ENCODE results near the gene MARCHF4.

The MARCHF4 gene
- total RNA-seq = 0 reads per million in 2 donors

GRCh38 chr2:216371721-216372702 lies at the start of gene MARCHF4:
MARCHF4 (minus strand) TSS chr2:216372483; CDS start chr2:216370260, 2,223 bp downstream.
- DNase-seq = peak; percentile 41 to 52 (median 45)

DNA sequence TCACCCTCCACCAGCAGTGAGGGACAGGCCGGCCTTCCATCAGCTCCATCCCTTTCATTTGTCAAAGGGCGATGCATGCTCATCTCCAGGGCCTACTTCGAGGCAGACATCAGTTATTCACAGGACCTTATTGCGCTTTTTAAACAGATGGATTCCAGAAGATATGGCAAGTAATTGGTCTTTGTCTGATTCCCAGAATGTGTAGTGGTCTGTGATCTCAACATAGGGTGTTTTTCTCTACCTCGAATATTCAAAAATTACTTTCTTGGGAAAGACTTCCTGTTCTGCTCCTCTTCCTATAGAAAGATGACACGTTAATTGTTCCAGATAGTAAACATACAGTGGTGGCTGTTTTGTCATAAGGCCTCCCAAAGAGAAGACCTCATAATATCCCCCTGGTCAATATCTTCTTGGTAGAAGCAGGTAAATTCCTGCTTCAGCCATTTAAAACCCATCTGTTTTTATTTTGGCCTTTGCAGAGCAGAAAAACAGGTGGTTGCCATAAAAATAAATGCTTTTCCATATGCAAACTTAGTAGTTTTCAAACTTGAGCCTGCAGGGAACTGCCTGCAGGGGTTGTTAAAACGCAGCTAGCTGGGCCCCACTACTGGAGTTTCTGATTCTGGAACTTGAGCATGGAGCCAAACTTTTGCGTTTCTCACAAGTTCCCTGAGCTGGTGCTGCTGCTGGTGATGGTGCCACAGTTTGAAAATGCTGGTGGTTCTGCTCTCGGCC lies 48.3 kb upstream of the MARCHF4 start:
- DNase-seq = no peak

- no peak for DNase-seq
Measured at GRCh38 chr2:216418981-216419380, 46.7 kb upstream of the MARCHF4 start.

DNA sequence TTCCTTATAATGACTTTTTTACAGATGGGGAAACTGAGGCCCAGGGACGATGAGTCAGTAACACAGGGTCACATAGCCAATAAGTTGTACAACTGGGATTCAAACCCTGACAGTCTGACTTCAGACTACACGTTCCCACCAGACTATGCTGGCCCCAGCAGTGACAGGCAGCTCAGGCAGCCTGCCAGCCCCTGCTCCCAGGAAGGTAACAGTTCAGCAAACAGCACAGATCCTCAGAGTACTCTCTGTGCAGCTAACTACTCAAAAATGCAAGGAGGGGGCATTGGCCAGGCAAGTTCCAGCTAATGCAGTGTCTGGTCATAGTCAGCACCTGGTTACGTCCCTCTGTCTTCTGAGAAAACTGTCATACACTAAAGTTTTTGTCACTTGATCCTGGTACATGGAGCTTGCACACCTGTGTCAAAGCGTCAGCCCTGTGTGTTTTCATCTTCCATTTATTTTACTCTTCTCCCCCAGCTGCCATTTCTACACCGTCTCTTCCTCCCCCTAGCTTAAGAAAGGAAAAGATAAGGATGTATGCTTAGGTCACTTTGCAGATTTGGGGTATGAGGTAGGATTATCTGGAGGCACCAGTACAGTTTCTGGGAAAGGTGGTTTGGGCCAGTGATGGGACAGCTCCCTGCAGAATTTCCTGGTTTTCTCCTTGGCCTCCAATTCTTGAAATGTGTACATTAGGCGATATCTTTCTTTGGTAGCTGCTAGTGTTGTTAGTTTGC lies 44.5 kb upstream of the MARCHF4 start:
- DNase-seq = no peak

- no peak for DNase-seq
Measured at GRCh38 chr2:216415541-216415940, 43.3 kb upstream of the MARCHF4 start.

- DNase-seq = no peak
Measured at GRCh38 chr2:216414772-216415319, 42.6 kb upstream of the MARCHF4 start.

- no peak for DNase-seq
Measured at GRCh38 chr2:216413882-216414281, 41.6 kb upstream of the MARCHF4 start.

DNA sequence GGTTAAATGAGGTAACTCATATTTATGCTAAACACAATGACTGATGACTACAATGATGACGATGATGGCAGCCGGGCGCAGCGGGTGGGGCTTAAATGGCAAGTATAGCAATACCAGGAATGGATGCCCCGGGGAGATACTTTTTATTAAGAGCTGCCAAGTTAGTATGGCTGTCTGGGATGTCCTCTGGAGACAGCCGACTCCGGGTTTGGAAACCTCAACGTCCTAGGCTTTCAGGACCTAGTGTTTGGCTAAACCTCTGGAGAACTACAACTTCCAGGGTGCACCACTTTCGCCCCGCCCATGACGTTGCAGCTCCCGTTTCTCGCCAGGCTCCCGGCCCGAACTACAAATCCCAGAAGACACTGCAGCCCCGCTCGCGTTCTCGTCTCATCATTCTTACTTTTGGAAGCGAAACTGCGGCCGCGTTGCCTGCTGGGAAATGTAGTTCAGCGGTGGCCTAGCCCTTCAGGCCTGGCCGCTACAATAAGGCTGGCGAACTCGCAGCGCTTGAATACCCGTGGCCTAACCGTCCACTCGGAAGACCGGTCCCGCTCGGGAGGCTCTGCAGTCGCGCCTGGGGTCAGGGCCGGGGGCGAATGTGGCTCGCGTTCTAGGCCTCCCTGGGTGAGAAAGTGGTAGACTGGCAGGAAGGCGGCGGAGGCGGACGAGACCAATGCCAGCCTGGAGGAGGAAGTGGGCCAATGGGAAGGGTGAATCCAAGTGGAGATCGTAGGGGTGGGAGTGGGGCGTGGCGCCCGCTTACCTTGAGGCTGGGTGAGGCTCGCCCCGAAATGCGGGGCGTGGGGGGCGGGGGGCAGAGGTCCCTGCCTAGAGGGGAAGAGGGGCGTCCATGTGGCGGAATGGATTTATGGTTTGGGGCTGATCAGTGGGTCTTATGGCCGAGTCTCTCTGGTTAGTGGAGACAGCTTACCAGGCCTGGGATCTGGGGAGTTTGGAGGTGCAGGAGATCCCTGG lies 40.0 kb upstream of the MARCHF4 start, which contains the start of gene SMARCAL1:
SMARCAL1 (plus strand) TSS at position 463 of the 978 bp plus-strand sequence. CDS start 2,221 bp downstream, outside the sequence.
- DNase-seq = peak; percentile 93 to 99 (median 98)

DNA sequence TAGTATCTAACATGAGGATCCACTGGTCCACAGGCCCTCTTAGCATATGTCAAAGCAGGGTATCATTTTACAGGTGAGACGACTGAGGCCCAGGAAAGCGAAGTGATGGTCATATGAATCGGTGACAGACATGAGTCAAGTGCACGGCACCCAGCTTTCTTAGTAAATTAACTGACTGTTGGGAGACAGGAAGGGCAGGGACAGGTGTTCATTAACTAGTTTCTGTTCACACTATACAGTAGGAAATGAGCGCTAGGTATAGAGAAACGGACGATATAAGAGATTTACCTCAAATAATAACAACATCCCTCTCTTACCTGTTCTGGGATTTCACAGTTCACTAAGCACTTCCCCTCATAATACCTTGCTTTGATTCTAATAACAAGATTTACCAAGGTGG lies 38.3 kb upstream of the MARCHF4 start:
- peak in 1 of 5 experiments; percentile 4 for DNase-seq

- DNase-seq = no peak
Measured at GRCh38 chr2:216408426-216409290, 36.4 kb upstream of the MARCHF4 start.

DNA sequence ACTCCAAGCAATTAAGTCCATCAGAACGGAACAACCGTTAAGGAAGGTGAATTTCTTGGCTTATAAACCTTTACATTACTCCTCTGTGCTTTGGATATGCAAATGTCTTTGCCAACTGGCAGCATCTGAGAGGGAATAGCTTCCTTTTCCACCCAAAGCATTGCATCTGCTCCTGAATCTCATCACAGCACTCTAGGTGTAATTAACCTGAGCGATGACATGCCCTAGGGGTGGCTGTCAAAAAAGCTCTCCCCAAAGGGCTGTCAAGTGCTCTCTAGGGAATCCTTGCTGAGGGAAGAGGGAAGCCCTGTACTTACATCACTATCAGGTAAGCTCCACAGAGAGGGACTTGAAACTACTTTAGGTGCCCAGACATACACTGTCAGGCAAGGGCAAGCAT lies 34.5 kb upstream of the MARCHF4 start:
- no peak for DNase-seq

GRCh38 chr2:216405588-216405987 lies 33.3 kb upstream of the MARCHF4 start:
- DNase-seq = no peak

DNA sequence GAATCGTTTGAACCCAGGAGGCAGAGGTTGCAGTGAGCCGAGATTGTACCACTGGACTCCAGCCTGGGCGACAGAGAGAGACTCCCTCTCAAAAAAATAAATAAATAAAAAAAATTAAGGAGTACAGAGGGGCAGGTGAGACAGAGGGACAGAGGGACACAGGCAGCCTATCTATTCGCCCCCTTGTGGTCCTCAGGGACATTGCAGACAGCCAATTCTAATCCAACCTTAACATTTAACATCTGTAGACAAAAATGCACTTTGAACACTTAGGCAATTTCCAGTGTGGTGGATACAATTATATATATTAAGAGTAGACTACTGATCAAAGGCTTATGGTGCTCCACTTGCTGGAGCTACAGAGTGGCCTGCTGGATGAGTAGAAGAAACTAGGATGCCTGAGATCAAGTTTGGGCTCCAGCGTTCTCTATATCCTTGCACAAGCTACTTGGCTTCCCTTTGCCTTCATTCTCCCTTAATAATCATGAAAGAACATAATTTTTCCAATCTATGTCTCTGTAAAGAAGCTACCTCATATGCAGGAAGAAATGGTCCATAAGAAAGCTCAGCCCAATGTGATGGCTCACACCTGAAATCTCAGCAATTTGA lies 31.8 kb upstream of the MARCHF4 start:
- DNase-seq = peak in 4 of 5 experiments; percentile 15 to 47 (median 24)

- no peak for DNase-seq
Measured at GRCh38 chr2:216402751-216403150, 30.5 kb upstream of the MARCHF4 start.

- no peak for DNase-seq
Measured at GRCh38 chr2:216399621-216400020, 27.3 kb upstream of the MARCHF4 start.

- no peak for DNase-seq
Measured at GRCh38 chr2:216394881-216395280, 22.6 kb upstream of the MARCHF4 start.

DNA sequence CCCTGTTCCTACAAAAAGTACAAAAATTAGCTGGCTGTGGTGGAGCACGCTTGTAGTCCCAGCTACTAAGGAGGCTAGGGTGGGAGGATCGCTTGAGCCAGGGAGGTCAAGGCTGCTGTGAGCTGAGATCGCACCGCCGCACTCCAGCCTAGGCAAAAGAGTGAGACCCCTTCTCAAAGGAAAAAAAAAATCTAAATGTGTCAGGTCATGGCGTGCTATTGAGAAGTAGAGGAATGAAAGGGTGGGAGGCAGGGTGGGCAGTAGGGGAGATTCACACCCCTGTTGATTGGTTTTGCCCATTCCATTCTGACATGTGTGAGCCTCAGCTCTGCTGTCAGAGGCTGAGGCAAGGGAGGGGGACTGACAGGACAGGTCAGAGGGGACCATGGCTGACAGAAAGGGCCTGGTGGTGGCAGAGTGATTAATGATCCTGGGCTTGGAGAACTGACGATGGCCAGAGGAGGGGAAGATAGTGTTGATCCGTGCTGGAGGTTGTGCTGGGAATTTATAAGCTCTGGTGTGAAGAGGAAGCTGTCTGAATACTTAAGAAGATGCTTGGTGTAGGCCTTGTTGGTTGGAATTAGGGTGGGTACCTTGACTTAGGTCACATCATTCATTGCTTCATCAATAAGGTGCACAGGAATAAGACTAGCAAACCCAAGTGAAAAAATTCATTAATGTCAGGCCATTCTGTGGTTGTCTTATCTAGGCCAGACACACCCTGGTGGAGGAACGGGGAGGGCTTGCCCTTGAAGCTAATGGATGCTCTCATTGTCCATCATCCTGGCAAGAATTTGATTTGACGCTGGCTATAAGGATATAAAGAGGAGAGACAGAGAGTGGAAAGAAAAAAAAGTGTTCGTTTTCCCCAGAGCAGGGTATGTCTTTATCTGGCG lies 20.9 kb upstream of the MARCHF4 start:
- DNase-seq = no peak

GRCh38 chr2:216392018-216392562 lies 19.8 kb upstream of the MARCHF4 start:
- DNase-seq = no peak

Data from T-helper 2 cell (primary cell).